ENCODE data around the gene SLC39A10. TPM values are rescaled to one million over a fixed set of nuclear protein-coding genes. Genes with fewer than 3 reads are reported as not detected.

Gene SLC39A10
- total RNA-seq, 4 donors from 2014 or later: 12.5 to 29.3 (median 16.5) TPM

- ATAC-seq (ENCODE audit: low FRiP score) (no peak), DNase-seq (ENCODE audit: low spot score) (no peak)
- no peak for TF ChIP-seq CTCF (IDR thresholded peaks at IDR 0.05)
Observed at GRCh38 chr2:195672674-195673073, 15.6 kb downstream of the SLC39A10 start.

GRCh38 chr2:195674491-195675221 lies 17.6 kb downstream of the SLC39A10 start:
- TF ChIP-seq CTCF (IDR thresholded peaks at IDR 0.05): no peak
- ATAC-seq (ENCODE audit: low FRiP score) (no peak), DNase-seq (ENCODE audit: low spot score) (no peak)

- DNase-seq (ENCODE audit: low spot score) (no peak), ATAC-seq (ENCODE audit: low FRiP score) (no peak)
- TF ChIP-seq CTCF (IDR thresholded peaks at IDR 0.05): no peak
Observed at GRCh38 chr2:195675783-195676427, 18.9 kb downstream of the SLC39A10 start.

- ATAC-seq (ENCODE audit: low FRiP score) (no peak), DNase-seq (ENCODE audit: low spot score) (no peak)
- no peak for TF ChIP-seq CTCF (IDR thresholded peaks at IDR 0.05)
Observed at GRCh38 chr2:195677290-195677689, 20.3 kb downstream of the SLC39A10 start.

GRCh38 chr2:195677884-195678283 lies 20.9 kb downstream of the SLC39A10 start:
- ATAC-seq (ENCODE audit: low FRiP score): no peak
- no peak for TF ChIP-seq CTCF (IDR thresholded peaks at IDR 0.05)
- DNase-seq (ENCODE audit: low spot score): no peak

- no peak for TF ChIP-seq CTCF (IDR thresholded peaks at IDR 0.05)
- ATAC-seq (ENCODE audit: low FRiP score): no peak
- DNase-seq (ENCODE audit: low spot score): no peak
Observed at GRCh38 chr2:195682077-195682476, 25.1 kb downstream of the SLC39A10 start.

GRCh38 chr2:195683174-195683573 lies 26.1 kb downstream of the SLC39A10 start:
- DNase-seq (ENCODE audit: low spot score) (no peak), ATAC-seq (ENCODE audit: low FRiP score) (no peak)
- no peak for TF ChIP-seq CTCF (IDR thresholded peaks at IDR 0.05)
